B cell (primary cell): ENCODE results near the gene SPPL2B. TPM values are rescaled to one million over a fixed set of nuclear protein-coding genes. Genes with fewer than 3 reads are reported as not detected.

Experiments
- ATAC-seq: fragments of 200-7000 bp; cut with Tn5 transposase; one replicate; pipeline ENCODE4 v1.10.0; 2021; ENCODE audit warnings: low read depth, mild to moderate bottlenecking, moderate number of reproducible peaks, moderate library complexity
- CTCF ChIA-PET: fragments of 350-600 bp; sonication (Branson Sonifier 250); formaldehyde crosslinking; loops from one replicate; lab custom pipeline; 2021; ENCODE audit warnings: antibody characterized with exemption, inconsistent platforms; lab: Charles Lee
- POLR2A ChIA-PET: fragments of 350-600 bp; sonication (Branson Sonifier 250); formaldehyde crosslinking; loops from one replicate; lab custom pipeline; 2021; ENCODE audit warnings: antibody characterized with exemption; lab: Charles Lee
- DNase-seq: peaks from one replicate; pipeline ENCODE4 v3.0.0; 2013
- H2AFZ ChIP-seq: 2 replicates; pipeline ENCODE4 v1.6.1; 2012; ENCODE audit warnings: mild to moderate bottlenecking, low read depth, low read length; ENCODE audit not compliant: insufficient read depth, poor library complexity, severe bottlenecking
- H3K27ac ChIP-seq, 2 donors: 1 replicate in 1 of 2; 2 replicates in 1 of 2; pipeline ENCODE4 v1.5.1; 2012 to 2013; ENCODE audit warnings: low read length in 2 of 2, mild to moderate bottlenecking in 2 of 2, moderate library complexity in 1 of 2
- H3K27me3 ChIP-seq, 4 experiments: fragments of 200-600 bp in 1 of 4; sonication (generic) in 1 of 4; replicated peaks in 1 of 4; 1 replicate in 2 of 4; 2 replicates in 2 of 4; pipeline versions ENCODE4 v1.6.1 to v1.7.0; 2013 to 2016; ENCODE audit warnings: low read length in 3 of 4, mild to moderate bottlenecking in 2 of 4, mixed read lengths in 1 of 4, moderate library complexity in 1 of 4; ENCODE audit not compliant: insufficient read depth in 4 of 4, control insufficient read depth in 3 of 4; ENCODE audit errors: control extremely low read depth in 1 of 4
- H3K36me3 ChIP-seq, 2 experiments: replicated peaks in 1 of 2; 1 replicate in 1 of 2; 2 replicates in 1 of 2; pipeline versions ENCODE4 v1.6.1 to v1.7.1; 2013; ENCODE audit warnings: low read length in 1 of 2; ENCODE audit not compliant: insufficient read depth in 2 of 2, control insufficient read depth in 1 of 2; ENCODE audit errors: control extremely low read depth in 1 of 2, extremely low read depth in 1 of 2
- H3K4me1 ChIP-seq, 2 donors: fragments of 200-600 bp in 1 of 2; sonication (generic) in 1 of 2; 1 replicate in 1 of 2; 2 replicates in 1 of 2; pipeline versions ENCODE4 v1.5.1 to v1.6.1; 2013 to 2017; ENCODE audit warnings: low read length in 2 of 2; ENCODE audit not compliant: control insufficient read depth in 2 of 2, insufficient read depth in 2 of 2
- H3K4me2 ChIP-seq: replicated peaks from 2 replicates; pipeline ENCODE3; 2012; ENCODE audit warnings: mild to moderate bottlenecking, low read depth, low read length; ENCODE audit not compliant: poor library complexity, severe bottlenecking
- H3K4me3 ChIP-seq, 5 experiments: fragments of 200-600 bp in 1 of 5; sonication (generic) in 1 of 5; 1 replicate in 3 of 5; 2 replicates in 2 of 5; pipeline versions ENCODE4 v1.5.1 to v1.7.0; 2011 to 2016; ENCODE audit warnings: low read length in 4 of 5, mild to moderate bottlenecking in 4 of 5, low read depth in 2 of 5, control low read depth in 1 of 5, moderate library complexity in 1 of 5; ENCODE audit not compliant: insufficient read depth in 1 of 5; ENCODE audit errors: control extremely low read depth in 1 of 5, extremely low read depth in 1 of 5
- H3K79me2 ChIP-seq: fragments of 200-600 bp; sonication (generic); one replicate; pipeline ENCODE4 v1.6.0; 2016; ENCODE audit warnings: low read length; ENCODE audit not compliant: control insufficient read depth, insufficient read depth
- H3K9ac ChIP-seq: fragments of 200-600 bp; sonication (generic); 2 replicates; pipeline ENCODE4 v1.6.1; 2017; ENCODE audit warnings: mild to moderate bottlenecking, low read length, moderate library complexity
- H3K9me3 ChIP-seq, 3 donors: one replicate each; pipeline versions ENCODE4 v1.6.1 to v1.7.1; 2013; ENCODE audit warnings: low read length in 2 of 3; ENCODE audit not compliant: control insufficient read depth in 2 of 3, insufficient read depth in 1 of 3; ENCODE audit errors: control extremely low read depth in 1 of 3
- H4K20me1 ChIP-seq: 2 replicates; pipeline ENCODE4 v1.6.0; 2012; ENCODE audit warnings: mild to moderate bottlenecking, low read length; ENCODE audit not compliant: insufficient read depth, control insufficient read depth, poor library complexity, severe bottlenecking
- H3K27ac Mint-ChIP-seq: one replicate; pipeline ENCODE4 v1.8.0; 2021; ENCODE audit warnings: mixed read lengths
- H3K27me3 Mint-ChIP-seq: one replicate; pipeline ENCODE4 v1.8.0; 2021; ENCODE audit warnings: mixed read lengths
- H3K4me1 Mint-ChIP-seq: one replicate; pipeline ENCODE4 v1.8.0; 2021; ENCODE audit warnings: mixed read lengths
- H3K4me3 Mint-ChIP-seq: one replicate; pipeline ENCODE4 v1.8.0; 2021; ENCODE audit warnings: mixed read lengths
- H3K9me3 Mint-ChIP-seq: one replicate; pipeline ENCODE4 v1.8.0; 2022; ENCODE audit warnings: mixed read lengths; ENCODE audit not compliant: insufficient read depth
- CTCF ChIP-seq: fragments of 200-600 bp; IDR thresholded peaks from one replicate; pipeline ENCODE4 v1.8.0; 2022; ENCODE audit warnings: antibody characterized with exemption, mild to moderate bottlenecking
- EZH2 ChIP-seq: IDR thresholded peaks from 2 replicates; pipeline ENCODE4 v1.6.1; 2012; ENCODE audit warnings: borderline replicate concordance, low read depth, mild to moderate bottlenecking, moderate library complexity, low read length; ENCODE audit not compliant: insufficient read depth, poor library complexity, severe bottlenecking
- WGBS: methylation state at CpG from one replicate; pipeline ENCODE4 v1.1.5; 2013; ENCODE audit warnings: missing lambda C conversion rate; ENCODE audit not compliant: insufficient coverage; 5-methylcytosine and 5-hydroxymethylcytosine counted together
- intact Hi-C: fragments of 100-400 bp; cut with micrococcal nuclease; formaldehyde crosslinking; loops from one replicate; pipeline ENCODE4 v1.10.0; 2022
- polyA minus RNA-seq: library from RNA; depleted of rRNA, polyadenylated mRNA; stranded (reverse); fragments of >200 nt; gene quantifications from 2 replicates; pipeline ENCODE4 v1.2.3, GENCODE V29; 2012
- polyA plus RNA-seq: library from polyadenylated mRNA; depleted of rRNA; stranded (reverse); fragments of >200 nt; gene quantifications from 2 replicates; pipeline ENCODE4 v1.2.3, GENCODE V29; 2012
- total RNA-seq, 2 donors: library from RNA; stranded (reverse); fragments of 120-200 nt in 1 of 2; gene quantifications; 1 replicate in 1 of 2; 2 replicates in 1 of 2; pipeline versions ENCODE4 v1.2.3 to v1.2.4, GENCODE V29; 2013 to 2022

SPPL2B gene
- total RNA-seq = 479 and 511 TPM in 2 replicates
- 79.1 TPM for total RNA-seq (2013)
- 415 and 423 TPM in 2 replicates for polyA plus RNA-seq
- 148 and 189 TPM in 2 replicates for polyA minus RNA-seq

- DNase-seq (peak; percentile 95), ATAC-seq (peak; percentile 42)
- Histone ChIP-seq H3K9ac (peak within 1 kb of the TSS; percentile 83), H3K79me2 (peaks cover 96% of the 10 kb centered on the region), H3K27me3 (no peaks in the 10 kb centered on the region), H3K36me3 (peaks cover 0 to 17% of the 10 kb centered on the region in 2 experiments), H3K27ac (peak within 1 kb of the TSS; percentile 71 to 90), H3K9me3 (no peaks in the 10 kb centered on the region), H4K20me1 (peaks cover 5% of the 10 kb centered on the region), H3K4me1 (peaks cover 81 to 92% of the 10 kb centered on the region in 2 donors), H2AFZ (peak within 1 kb of the TSS; percentile 84), H3K4me2 (peak within 1 kb of the TSS; percentile 95), H3K4me3 (peak within 1 kb of the TSS; percentile 66 to 97 (median 92))
- intact Hi-C loops = no loop called here
- ChIA-PET CTCF (interaction anchor here (0.9 to 5.1 kb wide), 3 partner anchors 13 to 174 kb away, joined by 5 to 24 read pairs (median 7); no protein-coding TSS in a partner anchor), POLR2A (interaction anchor here (1.4 to 3.7 kb wide), 3 partner anchors 11 to 40 kb away, joined by 5 to 25 read pairs (median 5); no protein-coding TSS in a partner anchor)
- Mint-ChIP-seq H3K4me1 (peaks cover 81% of the 10 kb centered on the region), H3K27ac (peak within 1 kb of the TSS; percentile 98), H3K9me3 (no peaks in the 10 kb centered on the region), H3K27me3 (no peaks in the 10 kb centered on the region), H3K4me3 (peak within 1 kb of the TSS; percentile 96)
- TF ChIP-seq EZH2 = no peak
- TF ChIP-seq CTCF = no peak
- WGBS = under 1% methylated on average over 89 of the region's 89 CpGs
These were observed at the start of gene SPPL2B, which contains the start of gene LSM7 for GRCh38 chr19:2328401-2329148. TSS of gene SPPL2B (plus strand) at chr19:2328684. CDS start at chr19:2328710, 26 bp downstream. TSS of gene LSM7 (minus strand) at chr19:2328586. CDS start at chr19:2328566, 20 bp downstream.
